Stimulated activated CD8-positive, alpha-beta memory T cell treated with anti-CD3 and anti-CD28 coated beads, Interleukin-2, amount 100 ng/mL, for 1 hour (primary cell): ENCODE data around the gene NACA2.
"Not testable (repeated sequence)": the region's sequence is repeated elsewhere in the genome, so short reads cannot be mapped to it uniquely, and the experiment has no call there.

Source experiments
- DNase-seq, 2 donors: peaks; one replicate each; pipeline ENCODE4 v3.0.0-alpha.2; 2020; ENCODE audit warnings: low read depth in 2 of 2

Gene NACA2

DNA sequence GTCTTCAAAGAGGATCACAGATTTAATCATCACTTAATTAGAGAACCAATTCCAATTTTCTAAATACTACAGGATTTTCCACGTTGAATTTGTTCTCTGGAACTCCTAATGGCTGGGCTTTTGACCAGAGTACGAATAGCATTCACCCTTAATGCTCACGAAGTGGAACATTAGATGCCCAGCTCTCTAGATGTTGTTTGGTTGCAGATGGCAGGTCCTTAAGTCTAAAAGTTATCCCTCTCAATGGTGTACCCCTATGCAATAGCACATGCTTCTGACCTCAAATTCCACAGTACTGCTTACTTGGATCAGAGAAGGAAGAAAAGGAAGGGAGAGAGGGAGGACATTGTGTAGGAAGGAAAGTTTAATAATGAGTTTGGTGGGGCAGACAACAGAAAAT lies 8.6 kb upstream of the NACA2 start:
- DNase-seq: no peak

DNA sequence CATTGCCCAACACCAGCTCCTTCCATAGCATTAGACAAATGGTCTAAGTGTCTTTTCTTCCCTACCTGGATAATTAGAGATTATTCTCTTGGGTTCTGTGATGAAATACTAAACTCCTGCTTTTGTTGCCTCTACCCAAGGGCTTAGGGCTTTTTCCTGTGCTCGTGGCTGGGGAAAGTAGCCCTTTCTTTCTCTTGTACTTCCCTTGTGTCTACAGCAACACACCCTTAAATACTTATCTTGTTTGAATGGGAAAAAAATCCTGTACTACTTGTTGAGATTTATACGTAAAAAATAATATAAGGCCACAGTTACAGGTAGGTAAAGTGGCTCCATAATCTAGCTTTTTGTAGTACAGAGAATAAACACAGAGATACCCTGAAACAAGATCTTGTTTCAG lies 7.0 kb upstream of the NACA2 start:
- DNase-seq: no peak

DNA sequence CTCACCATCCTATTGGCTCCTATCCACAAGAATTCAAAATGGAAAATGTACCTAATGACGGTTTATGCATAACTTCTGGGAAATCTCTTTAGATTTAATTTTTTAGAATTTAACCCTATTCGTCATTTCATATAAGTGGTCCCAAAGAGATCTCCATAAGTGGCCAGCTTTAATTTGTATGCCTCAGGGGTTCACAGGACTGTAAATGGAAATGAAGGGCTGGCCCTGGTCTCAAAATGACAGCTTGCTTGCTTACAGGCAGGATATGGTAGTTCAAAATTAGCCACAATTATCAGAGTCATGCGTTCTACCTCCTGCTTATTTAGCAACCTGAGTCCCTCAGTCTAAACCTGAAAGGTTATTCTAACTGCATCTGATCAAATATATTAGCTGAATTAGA lies 6.6 kb upstream of the NACA2 start:
- DNase-seq: no peak

DNA sequence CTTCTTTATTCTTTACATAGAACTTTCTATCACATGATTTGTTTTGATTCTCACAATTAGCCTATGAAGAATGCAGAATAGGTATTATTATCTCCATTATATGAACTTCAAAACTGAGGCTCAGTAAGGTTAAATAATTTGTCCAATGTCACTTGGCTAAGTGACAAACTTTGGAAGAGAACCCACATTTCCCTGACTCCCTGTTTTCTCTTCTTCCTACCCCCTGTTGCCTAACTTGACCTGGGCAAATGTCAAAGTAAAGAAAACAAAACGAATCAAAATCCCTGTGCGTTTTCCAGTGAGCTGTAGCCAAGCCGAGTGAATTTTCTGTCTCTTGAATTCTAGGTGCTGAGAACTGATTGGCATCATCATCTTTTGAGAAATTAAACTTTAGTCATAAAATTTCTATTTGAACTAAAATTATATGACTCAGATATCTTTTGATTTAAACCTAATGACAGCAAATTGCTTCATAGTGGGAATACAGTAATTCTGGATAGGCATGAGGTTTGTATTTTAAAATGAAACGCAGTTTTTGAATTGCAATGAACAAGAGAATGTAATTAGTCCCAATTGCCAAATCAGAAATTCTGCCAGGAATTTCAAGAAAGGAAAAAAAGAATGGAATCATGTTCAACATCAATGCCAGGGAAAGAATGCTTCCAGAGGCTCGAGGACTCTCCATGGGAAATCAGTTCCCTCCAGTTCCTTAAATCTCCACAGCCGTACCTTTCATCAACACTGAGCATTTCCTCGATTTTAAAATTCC lies 4.6 kb upstream of the NACA2 start:
- DNase-seq: no peak

GRCh38 chr17:61594294-61594825 lies 3.3 kb upstream of the NACA2 start:
- no peak for DNase-seq

GRCh38 chr17:61593426-61593825 lies 2.4 kb upstream of the NACA2 start:
- DNase-seq: no peak

DNA sequence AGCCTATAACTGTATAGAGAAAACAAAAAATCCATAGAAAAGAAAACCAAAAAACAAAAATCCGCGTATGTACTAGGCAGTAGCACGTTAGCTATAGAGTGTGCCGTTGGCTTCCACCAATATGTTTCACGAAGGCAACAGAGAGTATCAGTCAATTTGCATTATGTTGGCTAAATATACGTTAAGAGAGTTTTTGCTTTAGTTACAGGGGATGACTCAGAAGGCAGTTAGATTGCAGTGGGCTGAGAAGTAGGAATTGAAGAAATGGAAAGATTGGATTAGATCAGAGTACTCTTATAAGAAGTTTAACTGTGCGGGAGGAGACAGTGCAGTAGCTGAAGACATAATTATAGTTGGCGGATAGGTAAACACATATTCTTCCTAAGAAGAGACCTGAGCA lies 911 bp upstream of the NACA2 start:
- DNase-seq: no peak

GRCh38 chr17:61589990-61590389 lies 1.0 kb downstream of the NACA2 start:
- DNase-seq: no peak

DNA sequence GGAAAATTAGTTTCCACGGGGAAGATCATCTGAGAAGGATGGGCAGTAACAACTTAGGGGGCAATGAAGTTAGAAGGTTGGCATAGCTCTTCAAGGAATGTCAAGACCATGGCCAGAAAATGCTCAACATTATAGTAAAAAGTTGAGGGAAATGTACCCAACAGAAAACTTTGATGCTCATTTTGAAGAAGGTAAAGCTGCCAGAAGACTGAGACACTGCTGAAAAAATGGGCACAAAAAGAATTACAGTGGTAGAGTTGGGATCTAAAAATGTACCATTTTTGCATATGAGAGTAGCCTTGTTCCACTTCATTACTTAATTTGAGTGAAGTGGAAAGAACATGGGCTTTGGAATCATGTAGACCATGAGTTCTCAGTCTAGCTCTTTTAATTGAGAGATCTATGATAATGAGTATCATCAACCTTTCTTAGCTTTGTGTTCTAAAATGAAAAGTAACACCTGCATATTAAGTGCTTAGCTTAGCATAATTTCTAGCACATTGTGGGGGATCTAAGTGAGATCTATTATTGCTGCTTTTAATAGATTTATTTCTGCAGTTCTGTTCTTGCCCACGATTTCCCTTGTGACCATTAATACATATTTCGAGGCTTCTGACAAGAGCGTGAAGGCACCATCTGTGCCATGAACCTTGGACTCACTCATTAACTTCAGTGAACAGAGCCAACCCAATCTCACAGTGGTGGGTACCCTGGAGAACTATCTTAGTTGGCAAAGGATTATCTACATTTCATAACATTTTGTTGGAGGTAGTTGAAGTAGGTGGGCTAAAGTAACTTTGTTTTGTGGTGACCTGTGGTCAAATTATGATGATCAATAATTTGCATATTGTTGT lies 3.0 kb downstream of the NACA2 start:
- DNase-seq: no peak

- DNase-seq: no peak
Measured at GRCh38 chr17:61587242-61587641, 3.8 kb downstream of the NACA2 start.

DNA sequence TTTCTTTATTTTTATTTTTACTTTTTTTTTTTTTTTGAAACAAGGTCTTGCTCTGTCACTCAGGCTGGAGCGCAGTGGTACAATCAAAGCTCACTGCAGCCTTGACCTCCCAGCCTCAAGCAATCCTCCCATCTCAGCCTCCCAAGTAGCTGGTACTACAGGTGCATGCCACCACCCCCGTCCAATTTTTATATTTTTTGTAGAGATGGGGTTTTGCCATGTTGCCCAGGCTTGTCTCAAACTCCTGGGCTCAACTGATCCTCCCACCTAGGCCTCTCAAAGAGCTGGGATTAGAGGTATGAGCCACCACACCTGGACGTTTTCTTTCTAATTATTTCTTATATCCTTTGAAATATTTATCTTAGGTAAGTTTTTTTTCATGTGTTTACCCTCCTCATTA lies 4.4 kb downstream of the NACA2 start:
- DNase-seq: not testable (repeated sequence)

DNA sequence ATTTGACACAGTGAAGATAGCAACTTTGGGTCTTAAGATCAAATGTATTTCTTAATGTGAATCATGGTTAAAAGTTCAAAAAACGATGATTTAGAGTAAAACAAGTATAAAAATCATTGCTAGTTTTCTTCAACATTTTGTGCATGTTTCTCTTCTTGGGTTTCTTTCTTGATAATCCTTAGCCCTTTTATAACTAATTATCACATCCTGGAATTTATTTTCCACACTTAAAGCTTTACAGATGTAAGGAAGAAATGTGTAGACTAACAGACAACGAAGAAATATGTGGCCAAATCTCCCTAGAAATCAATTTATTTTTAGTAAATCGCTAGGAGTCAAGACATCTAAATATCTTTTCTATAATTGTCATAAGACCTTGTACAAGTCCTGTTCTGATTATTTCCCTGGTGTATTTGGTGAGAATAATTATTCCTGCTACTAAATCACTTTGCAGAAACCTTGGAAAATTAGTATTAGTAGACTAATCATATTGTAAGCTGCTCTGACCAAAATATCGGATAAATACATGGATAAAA lies 4.9 kb downstream of the NACA2 start:
- DNase-seq: no peak

GRCh38 chr17:61584866-61585265 lies 6.2 kb downstream of the NACA2 start:
- no peak for DNase-seq

DNA sequence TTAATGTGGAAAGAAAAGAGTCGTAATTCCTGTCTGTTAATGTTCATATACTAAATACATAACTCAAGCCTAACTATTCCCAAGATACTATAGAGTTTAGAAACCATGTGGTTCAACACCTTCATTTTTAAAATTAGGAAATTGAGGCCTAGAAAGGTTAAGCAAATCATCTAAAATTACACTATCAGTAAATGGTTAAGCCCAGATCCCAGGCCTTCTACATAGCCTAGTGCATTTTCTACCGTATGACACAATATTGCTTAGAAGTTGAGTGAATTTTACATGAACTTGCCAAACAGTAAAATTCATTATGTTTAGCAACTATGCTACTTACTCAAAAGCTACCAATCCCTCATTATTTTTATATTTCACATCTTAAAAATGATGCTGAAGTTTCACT lies 6.8 kb downstream of the NACA2 start:
- no peak for DNase-seq

DNA sequence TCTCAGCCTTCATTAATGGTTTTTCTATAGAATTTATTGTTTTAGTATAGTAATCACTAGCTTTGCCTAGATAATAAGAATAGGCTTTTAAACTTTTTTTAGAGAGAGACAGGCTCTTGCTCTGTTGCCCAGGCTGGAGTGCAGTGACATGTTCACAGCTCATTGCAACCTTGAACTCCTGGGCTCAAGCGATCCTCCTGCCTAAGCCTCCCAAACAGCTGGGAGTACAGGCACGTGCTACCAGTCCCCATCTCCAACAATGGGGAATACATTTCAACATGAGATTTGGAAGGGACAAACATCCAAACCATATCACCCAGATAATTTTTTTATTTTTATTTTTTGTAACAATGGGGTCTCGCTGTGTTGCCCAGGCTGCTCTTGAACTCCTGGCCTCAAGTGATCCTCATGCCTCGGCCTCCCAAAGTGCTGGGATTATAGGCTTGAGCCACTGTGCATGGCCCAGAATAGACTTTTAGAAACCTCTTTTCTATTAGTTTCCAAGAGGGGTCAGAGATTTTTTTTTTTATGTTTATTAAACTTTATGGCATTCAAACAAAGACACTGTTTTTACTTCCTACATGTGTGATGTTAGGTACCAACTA lies 7.3 kb downstream of the NACA2 start:
- DNase-seq: no peak

DNA sequence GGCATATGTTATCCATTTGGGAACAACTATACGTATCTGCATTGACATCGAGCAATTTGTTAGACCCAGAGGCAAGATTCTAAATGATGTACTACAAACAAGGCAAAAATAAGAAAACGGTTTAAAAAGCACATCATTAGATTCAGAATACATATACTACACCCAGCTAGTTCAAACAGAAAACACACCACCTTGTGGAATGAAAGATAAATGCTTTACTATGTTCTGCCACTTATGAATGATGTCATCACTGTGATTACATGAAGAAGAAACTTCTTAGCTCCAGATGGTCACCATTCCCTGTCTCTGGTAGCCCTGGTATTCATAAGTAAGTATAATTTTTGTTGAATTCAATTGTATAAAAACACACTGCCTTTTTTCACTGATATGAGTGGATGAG lies 7.8 kb downstream of the NACA2 start:
- no peak for DNase-seq

- no peak for DNase-seq
Measured at GRCh38 chr17:61582593-61582992, 8.4 kb downstream of the NACA2 start.

- no peak for DNase-seq
Measured at GRCh38 chr17:61581611-61582349, 9.2 kb downstream of the NACA2 start.

DNA sequence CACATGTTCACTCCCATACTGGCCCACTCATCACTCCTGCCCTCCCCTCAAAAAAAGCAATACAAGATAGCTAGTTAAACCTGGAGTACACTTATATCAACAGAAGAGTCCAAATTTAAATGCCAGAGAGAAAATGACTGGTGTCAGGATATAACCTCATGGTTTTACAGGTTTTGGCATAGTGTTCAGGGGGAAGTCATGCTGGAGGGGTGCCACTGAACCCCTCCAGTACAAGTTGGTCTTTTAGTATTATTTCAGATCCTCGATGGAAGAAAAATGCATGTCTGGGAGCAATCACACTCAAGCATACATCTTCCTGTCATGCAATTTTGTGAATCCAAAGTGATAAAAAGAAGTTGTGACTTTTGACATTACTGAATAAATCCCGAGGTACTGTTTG lies 10.5 kb downstream of the NACA2 start:
- DNase-seq: no peak

DNA sequence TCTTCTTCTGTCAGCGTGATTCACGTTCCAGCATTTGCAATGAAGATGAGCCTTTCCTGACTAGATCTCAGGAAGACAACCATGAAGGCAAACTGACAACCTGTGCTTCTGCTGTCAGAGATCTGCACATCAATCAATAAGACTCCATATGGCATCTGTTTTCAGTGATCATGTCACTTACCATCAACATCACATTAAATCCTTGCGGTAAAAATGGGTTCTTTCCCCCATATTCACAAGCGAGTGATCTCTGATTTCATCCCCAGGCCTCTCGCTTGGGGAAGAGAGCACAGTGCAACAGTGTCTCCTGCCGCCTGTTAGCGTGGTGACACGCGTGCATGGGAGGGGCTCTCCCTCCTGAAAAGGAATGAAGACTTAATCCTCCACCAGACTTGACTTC lies 11.1 kb downstream of the NACA2 start:
- no peak for DNase-seq

DNA sequence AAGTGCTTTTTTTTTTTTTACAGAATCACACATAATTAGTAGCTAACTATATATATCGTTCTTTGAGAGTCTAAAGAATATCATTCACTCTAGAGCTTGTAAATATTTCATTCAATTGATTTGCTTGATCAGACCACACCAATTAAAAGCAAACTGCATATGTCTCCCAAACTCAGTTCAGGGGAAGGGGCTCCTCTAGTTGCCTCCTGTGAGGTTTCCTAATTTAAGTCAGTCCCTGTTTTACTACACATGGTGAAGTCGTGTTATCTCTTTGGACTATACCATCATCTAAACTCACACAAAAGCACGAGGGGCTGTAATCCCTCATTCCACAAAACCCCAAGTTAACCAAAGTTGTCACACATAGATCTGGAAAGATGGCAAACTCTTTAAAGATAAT lies 11.7 kb downstream of the NACA2 start:
- no peak for DNase-seq

DNA sequence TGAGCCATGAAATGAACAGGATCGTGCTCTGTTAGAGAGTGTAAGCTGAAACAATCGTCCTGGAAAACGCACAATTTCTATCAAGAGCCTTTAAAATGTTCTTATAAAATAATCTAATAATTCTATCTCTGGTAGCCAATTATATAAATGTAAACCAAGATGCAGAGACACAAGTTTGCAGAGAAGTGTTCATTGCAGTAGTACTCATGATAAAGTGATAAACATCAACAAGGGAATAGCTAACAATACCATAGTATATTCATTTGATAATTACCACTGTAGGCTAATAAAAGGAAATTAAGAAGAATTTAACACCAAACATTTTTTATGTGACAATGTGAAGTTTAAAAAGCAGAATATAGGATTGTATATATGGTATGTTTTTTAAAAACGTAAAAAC lies 12.4 kb downstream of the NACA2 start:
- no peak for DNase-seq
